Measurements from ENCODE around the gene SEC11A.

- no peak for TF ChIP-seq CTCF (IDR thresholded peaks at IDR 0.05)
- TF ChIP-seq POLR2A (IDR thresholded peaks at IDR 0.05) = no peak
Observed at GRCh38 chr15:84689858-84690257, 26.1 kb downstream of the SEC11A start.
